Measurements from ENCODE around the gene RBM45. TPM values are rescaled to one million over a fixed set of nuclear protein-coding genes. Genes with fewer than 3 reads are reported as not detected.

RBM45 gene
- total RNA-seq: 11.6 and 14.1 TPM in 2 replicates

GRCh38 chr2:178112202-178113152 lies at the start of gene RBM45:
RBM45 (plus strand) TSS chr2:178112437; CDS start chr2:178112547, 110 bp downstream.

DNA sequence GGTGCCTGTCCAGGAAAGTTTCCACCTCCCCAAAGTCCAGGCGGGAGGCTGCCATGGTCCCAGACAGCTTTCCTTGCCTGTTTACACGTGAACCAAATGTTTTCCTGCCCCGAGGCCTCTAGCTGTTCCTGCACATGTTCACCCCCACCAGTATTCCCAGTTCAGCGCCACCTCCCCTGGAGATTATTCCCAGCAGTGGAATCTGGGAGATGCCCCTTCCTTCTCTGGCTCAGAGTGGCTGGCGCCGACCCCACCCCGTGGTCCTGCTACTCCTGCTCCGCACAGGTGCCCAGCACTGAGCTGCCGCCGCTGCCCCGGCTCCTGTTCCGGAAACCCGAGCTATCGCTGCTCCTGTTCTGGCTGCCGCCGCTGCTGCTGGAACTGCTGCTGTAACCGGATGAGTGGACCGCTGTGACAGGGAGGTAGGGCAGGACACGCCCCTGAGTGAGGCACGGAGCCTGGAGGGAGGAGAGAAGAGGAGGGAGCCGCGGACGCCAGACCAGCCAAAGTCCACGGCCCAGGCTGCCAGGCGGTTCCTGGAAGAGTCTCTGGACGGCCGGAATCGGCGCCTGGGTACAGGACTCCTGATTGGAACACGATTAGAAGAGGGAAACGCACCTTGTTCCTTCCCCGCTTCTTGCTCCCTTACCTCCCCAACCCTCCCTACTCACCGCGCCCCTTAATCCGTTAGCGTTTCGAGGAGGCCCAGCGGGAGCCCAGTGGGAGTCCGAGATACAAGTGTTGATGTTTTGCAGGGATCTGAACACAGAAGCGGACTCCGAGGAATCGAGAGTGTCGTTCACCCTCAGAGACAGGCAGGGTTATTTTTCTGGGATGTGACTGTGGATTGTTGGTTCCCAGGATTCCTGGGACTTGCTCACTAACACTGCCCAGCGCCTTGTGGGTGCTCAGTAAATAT lies 39.6 kb upstream of the RBM45 start, which contains the start of gene PDE11A:
Gene PDE11A, minus strand, starts transcription at position 395 of the 919 bp plus-strand sequence. Its CDS starts 340 bp downstream, at position 55.

Other genes starting within 250 kb of the RBM45 start
- gene PDE11A, start 39.7 kb upstream of the RBM45 start, total RNA-seq: not detected in 2 replicates
- 2.9 and 3.4 TPM in 2 replicates for gene OSBPL6, start 82.1 kb downstream of the RBM45 start, total RNA-seq

All from bronchus fibroblast of lung (primary cell).